ENCODE results near the gene SLC25A40. TPM values are rescaled to one million over a fixed set of nuclear protein-coding genes. Genes with fewer than 3 reads are reported as not detected.

Gene SLC25A40
- polyA plus RNA-seq, 1 experiment = 11.8 TPM

GRCh38 chr7:87885018-87885417, 8.9 kb upstream of the SLC25A40 start:
- CTCF ChIA-PET = interaction anchor here (0.6 to 3.5 kb wide), 3 partner anchors 45 to 572 kb away, joined by 3 to 10 read pairs (median 3); no protein-coding TSS in a partner anchor
- no peak overlapping the region for H3K27ac ChIP-seq (ENCODE audit: low read depth, low read length)
- no peak overlapping the region for H3K4me3 ChIP-seq (ENCODE audit: low read depth, low read length)
- DNase-seq (ENCODE audit: low read depth, low spot score) = no peak
- TF ChIP-seq CTCF (IDR thresholded peaks at IDR 0.05; ENCODE audit: low read depth, low read length) = no peak
- POLR2A ChIA-PET = no interaction called here
- no peaks in the 10 kb centered on the region for H3K27me3 ChIP-seq (ENCODE audit: control insufficient read depth, insufficient read depth, low read length)
- H3K9me3 ChIP-seq (ENCODE audit: control insufficient read depth, insufficient read depth, low read length) = no peaks in the 10 kb centered on the region

- ChIA-PET CTCF (interaction anchor here (2.0 to 3.5 kb wide), 2 partner anchors 85 to 376 kb away, joined by 4 to 10 read pairs; no protein-coding TSS in a partner anchor), POLR2A (no interaction called here)
- H3K4me3 ChIP-seq (ENCODE audit: low read depth, low read length) = no peak overlapping the region
- no peak overlapping the region for H3K27ac ChIP-seq (ENCODE audit: low read depth, low read length)
- DNase-seq (ENCODE audit: low read depth, low spot score) = no peak
- no peaks in the 10 kb centered on the region for H3K9me3 ChIP-seq (ENCODE audit: control insufficient read depth, insufficient read depth, low read length)
- H3K27me3 ChIP-seq (ENCODE audit: control insufficient read depth, insufficient read depth, low read length) = no peaks in the 10 kb centered on the region
- no peak for TF ChIP-seq CTCF (IDR thresholded peaks at IDR 0.05; ENCODE audit: low read depth, low read length)
Observed at GRCh38 chr7:87882151-87882937, 6.2 kb upstream of the SLC25A40 start.

GRCh38 chr7:87878208-87878735, 2.1 kb upstream of the SLC25A40 start:
- TF ChIP-seq CTCF (IDR thresholded peaks at IDR 0.05; ENCODE audit: low read depth, low read length) = no peak
- CTCF ChIA-PET = interaction anchor here (0.6 to 1.3 kb wide), 3 partner anchors 8 to 954 kb away, joined by 3 to 8 read pairs (median 7); no protein-coding TSS in a partner anchor
- Histone ChIP-seq H3K27ac (ENCODE audit: low read depth, low read length) (no peak overlapping the region), H3K27me3 (ENCODE audit: control insufficient read depth, insufficient read depth, low read length) (no peaks in the 10 kb centered on the region), H3K4me3 (ENCODE audit: low read depth, low read length) (peak overlapping the region; percentile 85), H3K9me3 (ENCODE audit: control insufficient read depth, insufficient read depth, low read length) (no peaks in the 10 kb centered on the region)
- POLR2A ChIA-PET = no interaction called here
- no peak for DNase-seq (ENCODE audit: low read depth, low spot score)

- H3K27me3 ChIP-seq (ENCODE audit: control insufficient read depth, insufficient read depth, low read length) = no peaks in the 10 kb centered on the region
- CTCF ChIA-PET = interaction anchor here (1.2 to 1.3 kb wide), 2 partner anchors 9 to 372 kb away, joined by 7 to 8 read pairs; no protein-coding TSS in a partner anchor
- no peak for DNase-seq (ENCODE audit: low read depth, low spot score)
- no peaks in the 10 kb centered on the region for H3K9me3 ChIP-seq (ENCODE audit: control insufficient read depth, insufficient read depth, low read length)
- H3K4me3 ChIP-seq (ENCODE audit: low read depth, low read length) = peak overlapping the region; percentile 85
- H3K27ac ChIP-seq (ENCODE audit: low read depth, low read length) = no peak overlapping the region
- POLR2A ChIA-PET = no interaction called here
- no peak for TF ChIP-seq CTCF (IDR thresholded peaks at IDR 0.05; ENCODE audit: low read depth, low read length)
Observed at GRCh38 chr7:87877366-87878040, 1.3 kb upstream of the SLC25A40 start.

GRCh38 chr7:87876869-87877234, 692 bp upstream of the SLC25A40 start:
- Histone ChIP-seq H3K9me3 (ENCODE audit: control insufficient read depth, insufficient read depth, low read length) (no peaks in the 10 kb centered on the region), H3K27me3 (ENCODE audit: control insufficient read depth, insufficient read depth, low read length) (no peaks in the 10 kb centered on the region), H3K4me3 (ENCODE audit: low read depth, low read length) (peak overlapping the region; percentile 85), H3K27ac (ENCODE audit: low read depth, low read length) (peak overlapping the region; percentile 94)
- peak; percentile 6 for DNase-seq (ENCODE audit: low read depth, low spot score)
- ChIA-PET CTCF (no interaction called here), POLR2A (no interaction called here)
- TF ChIP-seq CTCF (IDR thresholded peaks at IDR 0.05; ENCODE audit: low read depth, low read length) = no peak

Data from AG04450 (cell line).